ENCODE measurements around the gene POU2F3. TPM values are rescaled to one million over a fixed set of nuclear protein-coding genes. Genes with fewer than 3 reads are reported as not detected.
A peak's percentile ranks its signal among the peaks of the same experiment; 100 is the strongest.

The POU2F3 gene
- total and polyA plus RNA-seq, 2 donors (not counting 1 experiment from before 2014, with no cell fraction given) = not detected

DNA sequence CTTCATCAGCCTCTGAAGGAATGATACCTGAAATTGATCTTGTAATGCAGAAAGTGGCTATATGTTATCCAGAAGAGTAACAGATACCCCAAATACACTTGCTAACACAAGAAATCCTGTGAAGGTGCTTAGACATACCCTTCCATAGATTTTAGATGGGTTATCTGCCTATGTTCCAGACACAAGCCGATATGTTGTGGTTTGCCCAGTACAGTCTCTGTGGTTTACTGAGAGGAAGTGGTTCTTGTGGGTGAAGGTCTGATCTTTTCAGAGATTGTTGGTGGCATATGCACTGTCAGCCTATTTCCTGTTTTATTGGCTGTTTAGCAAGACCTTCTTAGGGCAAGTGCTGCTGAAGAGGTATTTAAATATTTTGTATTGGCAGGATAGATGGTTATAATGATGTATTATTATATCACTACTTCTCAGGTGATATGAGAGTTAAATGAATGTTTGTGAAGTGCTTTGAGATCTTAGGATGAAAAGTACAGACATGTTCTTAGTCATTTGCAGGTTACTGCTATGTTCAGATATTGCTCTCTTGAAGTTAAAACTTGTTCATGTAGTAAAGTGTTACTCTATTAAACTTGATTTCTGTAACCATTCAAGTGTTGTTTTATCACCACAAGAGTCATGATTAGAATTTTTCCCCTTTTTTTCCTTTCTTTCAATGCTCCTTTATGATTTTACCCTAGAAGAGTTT lies 104.5 kb downstream of the POU2F3 start:
- Histone ChIP-seq H2AFZ (ENCODE audit: low read length) (no peak overlapping the region), H3K4me3 (replicated peaks in 1 of 4; ENCODE audit: control extremely low read depth in 1 of 4, insufficient read depth in 1 of 4, low read depth in 3 of 4, low read length in 4 of 4) (no peak overlapping the region), H3K9ac (ENCODE audit: insufficient read depth, low read length) (no peak overlapping the region), H3K27me3 (ENCODE audit: control insufficient read depth, insufficient read depth, low read length) (no peaks in the 10 kb centered on the region), H3K4me1 (ENCODE audit: control insufficient read depth, extremely low read depth, insufficient read depth, low read length) (peaks cover 15% of the 10 kb centered on the region), H3K9me3 (ENCODE audit: control insufficient read depth, insufficient read depth, low read depth, low read length) (no peaks in the 10 kb centered on the region), H3K4me2 (ENCODE audit: extremely low read depth, insufficient read depth, low read length) (no peak overlapping the region), H3K27ac (ENCODE audit: insufficient read depth, low read length) (no peak overlapping the region), H3K36me3 (ENCODE audit: control insufficient read depth, insufficient read depth, low read length) (no peaks in the 10 kb centered on the region), H3K79me2 (ENCODE audit: control insufficient read depth, insufficient read depth, low read length) (peaks cover 96% of the 10 kb centered on the region), H4K20me1 (ENCODE audit: control insufficient read depth, extremely low read depth, insufficient read depth, low read length) (peaks cover 7% of the 10 kb centered on the region)
- peak; percentile 52 to 72 for DNase-seq (ENCODE audit: low read depth in 2 of 2)
- TF ChIP-seq, protein P1, sequence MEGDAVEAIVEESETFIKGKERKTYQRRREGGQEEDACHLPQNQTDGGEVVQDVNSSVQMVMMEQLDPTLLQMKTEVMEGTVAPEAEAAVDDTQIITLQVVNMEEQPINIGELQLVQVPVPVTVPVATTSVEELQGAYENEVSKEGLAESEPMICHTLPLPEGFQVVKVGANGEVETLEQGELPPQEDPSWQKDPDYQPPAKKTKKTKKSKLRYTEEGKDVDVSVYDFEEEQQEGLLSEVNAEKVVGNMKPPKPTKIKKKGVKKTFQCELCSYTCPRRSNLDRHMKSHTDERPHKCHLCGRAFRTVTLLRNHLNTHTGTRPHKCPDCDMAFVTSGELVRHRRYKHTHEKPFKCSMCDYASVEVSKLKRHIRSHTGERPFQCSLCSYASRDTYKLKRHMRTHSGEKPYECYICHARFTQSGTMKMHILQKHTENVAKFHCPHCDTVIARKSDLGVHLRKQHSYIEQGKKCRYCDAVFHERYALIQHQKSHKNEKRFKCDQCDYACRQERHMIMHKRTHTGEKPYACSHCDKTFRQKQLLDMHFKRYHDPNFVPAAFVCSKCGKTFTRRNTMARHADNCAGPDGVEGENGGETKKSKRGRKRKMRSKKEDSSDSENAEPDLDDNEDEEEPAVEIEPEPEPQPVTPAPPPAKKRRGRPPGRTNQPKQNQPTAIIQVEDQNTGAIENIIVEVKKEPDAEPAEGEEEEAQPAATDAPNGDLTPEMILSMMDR (conservative IDR thresholded peaks at IDR 0.05 in 1 of 2, IDR thresholded peaks at IDR 0.05 in 1 of 2; ENCODE audit: low read depth in 1 of 2, low read length in 2 of 2) = no peak
- TF ChIP-seq EZH2 (IDR thresholded peaks at IDR 0.05; ENCODE audit: low read length, missing control alignments) = no peak

DNA sequence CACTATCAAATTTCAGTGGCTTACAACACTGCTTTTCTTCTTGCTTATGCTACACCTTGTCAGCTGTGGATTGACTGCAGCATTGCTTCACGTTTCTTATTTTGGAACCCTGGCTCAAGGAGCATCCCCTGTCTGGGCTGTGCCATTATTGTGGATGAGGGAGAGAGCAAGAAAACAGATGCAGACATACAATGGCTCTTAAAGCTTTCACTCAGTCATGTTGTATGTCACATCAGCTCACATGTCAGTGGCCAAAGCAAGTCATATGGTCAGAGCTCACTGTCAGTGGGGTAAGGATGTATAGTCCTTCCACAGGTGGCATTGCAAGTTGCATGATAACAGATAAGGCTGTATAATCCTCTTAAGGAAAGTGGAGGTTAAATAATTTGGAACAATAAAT lies 106.3 kb downstream of the POU2F3 start:
- no peaks in the 10 kb centered on the region for H3K36me3 ChIP-seq (ENCODE audit: control insufficient read depth, insufficient read depth, low read length)
- H3K27ac ChIP-seq (ENCODE audit: insufficient read depth, low read length) = no peak overlapping the region
- peaks cover 95% of the 10 kb centered on the region for H3K79me2 ChIP-seq (ENCODE audit: control insufficient read depth, insufficient read depth, low read length)
- no peak overlapping the region for H3K9ac ChIP-seq (ENCODE audit: insufficient read depth, low read length)
- H3K9me3 ChIP-seq (ENCODE audit: control insufficient read depth, insufficient read depth, low read depth, low read length) = no peaks in the 10 kb centered on the region
- no peaks in the 10 kb centered on the region for H3K27me3 ChIP-seq (ENCODE audit: control insufficient read depth, insufficient read depth, low read length)
- H2AFZ ChIP-seq (ENCODE audit: low read length) = no peak overlapping the region
- TF ChIP-seq, protein P1 (conservative IDR thresholded peaks at IDR 0.05 in 1 of 2, IDR thresholded peaks at IDR 0.05 in 1 of 2; ENCODE audit: low read depth in 1 of 2, low read length in 2 of 2) = no peak
- no peak for DNase-seq (ENCODE audit: low read depth in 2 of 2)
- peak overlapping the region; percentile 52 for H3K4me2 ChIP-seq (ENCODE audit: extremely low read depth, insufficient read depth, low read length)
- H3K4me1 ChIP-seq (ENCODE audit: control insufficient read depth, extremely low read depth, insufficient read depth, low read length) = peaks cover 15% of the 10 kb centered on the region
- H4K20me1 ChIP-seq (ENCODE audit: control insufficient read depth, extremely low read depth, insufficient read depth, low read length) = peaks cover 4% of the 10 kb centered on the region
- H3K4me3 ChIP-seq (replicated peaks in 1 of 4; ENCODE audit: control extremely low read depth in 1 of 4, insufficient read depth in 1 of 4, low read depth in 3 of 4, low read length in 4 of 4) = no peak overlapping the region

DNA sequence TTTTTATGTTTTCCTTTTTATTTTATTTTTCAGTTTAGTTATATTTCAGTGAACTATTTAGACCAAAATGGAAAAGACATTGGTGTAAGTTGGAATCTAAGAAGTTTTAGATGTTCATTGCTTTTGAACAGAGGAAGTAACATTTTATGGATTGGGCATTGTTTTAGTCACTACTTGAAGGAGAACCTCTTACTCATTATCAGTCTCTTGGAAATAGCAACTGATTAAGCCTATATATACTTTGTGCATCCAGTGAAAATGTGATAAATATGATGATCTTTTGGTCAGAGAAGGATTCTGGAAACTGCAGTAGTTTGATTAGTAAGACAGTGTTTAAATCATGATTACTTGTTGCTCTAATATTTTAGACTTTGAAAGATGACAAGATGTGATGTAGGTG lies 110.7 kb downstream of the POU2F3 start:
- Histone ChIP-seq H3K9me3 (ENCODE audit: control insufficient read depth, insufficient read depth, low read depth, low read length) (no peaks in the 10 kb centered on the region), H3K4me2 (ENCODE audit: extremely low read depth, insufficient read depth, low read length) (no peak overlapping the region), H3K27ac (ENCODE audit: insufficient read depth, low read length) (no peak overlapping the region), H2AFZ (ENCODE audit: low read length) (no peak overlapping the region), H3K79me2 (ENCODE audit: control insufficient read depth, insufficient read depth, low read length) (peaks cover 94% of the 10 kb centered on the region), H4K20me1 (ENCODE audit: control insufficient read depth, extremely low read depth, insufficient read depth, low read length) (peaks cover 3% of the 10 kb centered on the region), H3K4me3 (replicated peaks in 1 of 4; ENCODE audit: control extremely low read depth in 1 of 4, insufficient read depth in 1 of 4, low read depth in 3 of 4, low read length in 4 of 4) (no peak overlapping the region), H3K36me3 (ENCODE audit: control insufficient read depth, insufficient read depth, low read length) (no peaks in the 10 kb centered on the region), H3K4me1 (ENCODE audit: control insufficient read depth, extremely low read depth, insufficient read depth, low read length) (peaks cover 16% of the 10 kb centered on the region), H3K9ac (ENCODE audit: insufficient read depth, low read length) (no peak overlapping the region), H3K27me3 (ENCODE audit: control insufficient read depth, insufficient read depth, low read length) (no peaks in the 10 kb centered on the region)
- TF ChIP-seq, protein P1 (conservative IDR thresholded peaks at IDR 0.05 in 1 of 2, IDR thresholded peaks at IDR 0.05 in 1 of 2; ENCODE audit: low read depth in 1 of 2, low read length in 2 of 2) = no peak
- TF ChIP-seq EZH2 (IDR thresholded peaks at IDR 0.05; ENCODE audit: low read length, missing control alignments) = no peak
- no peak for DNase-seq (ENCODE audit: low read depth in 2 of 2)
